Subcutaneous abdominal adipose tissue (tissue), 5 donors: Measurements from ENCODE around the gene PSG11.
"Not testable (repeated sequence)": the region's sequence is repeated elsewhere in the genome, so short reads cannot be mapped to it uniquely, and the experiment has no call there.

Experiments
- H3K27ac ChIP-seq: one replicate; pipeline ENCODE4 v1.7.0; 2013; ENCODE audit warnings: low read depth, mild to moderate bottlenecking, inconsistent platforms, low read length, moderate library complexity
- H3K27me3 ChIP-seq, 5 donors: one replicate each; pipeline ENCODE4 v1.7.0; 2013; ENCODE audit warnings: low read length in 5 of 5, inconsistent platforms in 1 of 5; ENCODE audit not compliant: control insufficient read depth in 5 of 5, insufficient read depth in 4 of 5
- H3K36me3 ChIP-seq, 5 donors: one replicate each; pipeline ENCODE4 v1.7.0; 2013; ENCODE audit warnings: low read length in 5 of 5; ENCODE audit not compliant: control insufficient read depth in 5 of 5, insufficient read depth in 5 of 5
- H3K4me1 ChIP-seq, 5 donors: one replicate each; pipeline ENCODE4 v1.7.0; 2013; ENCODE audit warnings: low read length in 5 of 5, mild to moderate bottlenecking in 3 of 5, moderate library complexity in 1 of 5; ENCODE audit not compliant: control insufficient read depth in 5 of 5, insufficient read depth in 5 of 5
- H3K4me3 ChIP-seq, 5 donors: one replicate each; pipeline ENCODE4 v1.7.0; 2013; ENCODE audit warnings: low read length in 5 of 5, low read depth in 1 of 5
- H3K9ac ChIP-seq, 5 donors: one replicate each; pipeline ENCODE4 v1.7.0; 2013; ENCODE audit warnings: low read length in 5 of 5, mild to moderate bottlenecking in 4 of 5, moderate library complexity in 3 of 5
- H3K9me3 ChIP-seq, 5 donors: one replicate each; pipeline ENCODE4 v1.7.0; 2013; ENCODE audit warnings: low read length in 5 of 5; ENCODE audit not compliant: control insufficient read depth in 5 of 5
- donor health status: healthy.
- donor health status: healthy.
- donor health status: healthy.
- donor health status: healthy.
- donor health status: healthy.

Gene PSG11

GRCh38 chr19:42989851-42990250 lies 36.4 kb downstream of the PSG11 start:
- H3K4me1 ChIP-seq: no peaks in the 10 kb centered on the region
- no peak overlapping the region for H3K27ac ChIP-seq
- H3K9ac ChIP-seq: no peak overlapping the region
- H3K36me3 ChIP-seq: no peaks in the 10 kb centered on the region
- no peaks in the 10 kb centered on the region for H3K9me3 ChIP-seq
- H3K4me3 ChIP-seq: no peak overlapping the region
- no peaks in the 10 kb centered on the region for H3K27me3 ChIP-seq

- H3K9ac ChIP-seq, H3K4me3 ChIP-seq, H3K9me3 ChIP-seq, H3K27ac ChIP-seq, H3K4me1 ChIP-seq, H3K27me3 ChIP-seq, H3K36me3 ChIP-seq: not testable (repeated sequence)
These were observed 37.1 kb downstream of the PSG11 start for GRCh38 chr19:42989186-42989585.

GRCh38 chr19:42988206-42988605 lies 38.1 kb downstream of the PSG11 start:
- H3K4me1 ChIP-seq, H3K9me3 ChIP-seq, H3K9ac ChIP-seq, H3K27me3 ChIP-seq, H3K36me3 ChIP-seq, H3K27ac ChIP-seq, H3K4me3 ChIP-seq: not testable (repeated sequence)

- no peak overlapping the region for H3K4me3 ChIP-seq
- H3K9ac ChIP-seq: no peak overlapping the region
- no peaks in the 10 kb centered on the region for H3K9me3 ChIP-seq
- H3K27ac ChIP-seq: no peak overlapping the region
- no peaks in the 10 kb centered on the region for H3K4me1 ChIP-seq
- no peaks in the 10 kb centered on the region for H3K36me3 ChIP-seq
- no peaks in the 10 kb centered on the region for H3K27me3 ChIP-seq
These were observed 40.7 kb downstream of the PSG11 start for GRCh38 chr19:42985588-42985987.

GRCh38 chr19:42982111-42982510 lies 44.2 kb downstream of the PSG11 start:
- H3K4me3 ChIP-seq, H3K9ac ChIP-seq, H3K27me3 ChIP-seq, H3K36me3 ChIP-seq, H3K4me1 ChIP-seq, H3K9me3 ChIP-seq, H3K27ac ChIP-seq: not testable (repeated sequence)

DNA sequence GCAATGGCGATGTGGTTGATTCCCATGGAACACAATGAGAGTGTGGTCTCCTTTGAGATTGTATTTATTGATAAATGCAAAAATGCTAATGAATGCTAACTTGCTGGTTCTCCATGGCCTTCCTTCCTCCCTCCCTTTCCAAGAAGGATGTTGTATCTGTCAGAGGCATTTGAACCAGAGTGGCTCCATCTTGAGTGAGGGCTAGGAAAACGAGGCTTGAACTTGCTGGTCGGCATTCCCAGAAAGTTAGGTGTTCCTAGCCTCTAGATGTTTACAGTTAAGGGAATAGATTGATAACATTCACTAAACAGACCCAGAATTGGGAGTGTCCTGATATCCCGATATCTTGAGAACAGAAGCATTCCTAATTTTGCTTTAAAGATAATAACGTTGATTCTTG lies 54.8 kb downstream of the PSG11 start:
- H3K4me3 ChIP-seq, H3K27ac ChIP-seq, H3K9ac ChIP-seq, H3K9me3 ChIP-seq, H3K4me1 ChIP-seq, H3K36me3 ChIP-seq, H3K27me3 ChIP-seq: not testable (repeated sequence)

DNA sequence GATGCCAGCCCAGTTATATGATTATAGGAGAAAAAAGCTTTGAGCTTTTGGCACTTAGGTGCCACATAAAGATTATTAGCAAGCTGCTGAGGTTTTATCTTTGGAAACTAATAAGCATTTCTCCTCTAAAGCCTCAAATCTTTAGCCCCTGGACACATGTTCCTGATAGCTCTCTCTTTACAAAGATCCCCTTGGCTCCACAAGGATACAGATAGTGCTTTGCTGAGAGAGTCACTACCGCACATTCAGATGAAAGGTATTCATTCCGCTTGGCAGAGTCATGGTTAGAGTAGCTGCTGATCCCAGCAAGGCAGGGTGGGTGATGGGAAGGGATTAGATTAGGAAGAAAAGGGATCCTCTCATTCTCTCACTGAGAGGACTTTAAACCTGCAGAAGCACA lies 61.1 kb downstream of the PSG11 start:
- H3K27ac ChIP-seq: no peak overlapping the region
- H3K9ac ChIP-seq: no peak overlapping the region
- no peaks in the 10 kb centered on the region for H3K9me3 ChIP-seq
- H3K4me1 ChIP-seq: peaks cover 0 to 5% (median 0%) of the 10 kb centered on the region in 5 donors
- no peaks in the 10 kb centered on the region for H3K36me3 ChIP-seq
- H3K27me3 ChIP-seq: peaks cover 0 to 4% (median 0%) of the 10 kb centered on the region in 5 donors
- no peak overlapping the region for H3K4me3 ChIP-seq

- H3K36me3 ChIP-seq: no peaks in the 10 kb centered on the region
- no peak overlapping the region for H3K27ac ChIP-seq
- no peak overlapping the region for H3K4me3 ChIP-seq
- H3K4me1 ChIP-seq: peaks cover 0 to 5% (median 0%) of the 10 kb centered on the region in 5 donors
- no peak overlapping the region for H3K9ac ChIP-seq
- H3K9me3 ChIP-seq: no peaks in the 10 kb centered on the region
- H3K27me3 ChIP-seq: no peaks in the 10 kb centered on the region
These were observed 65.2 kb downstream of the PSG11 start for GRCh38 chr19:42961119-42961518.
